Posterior vena cava (tissue), 2 donors: ENCODE data around the gene OSBPL2. TPM values are rescaled to one million over a fixed set of nuclear protein-coding genes. Genes with fewer than 3 reads are reported as not detected.

Source experiments
- DNase-seq: peaks from one replicate; pipeline ENCODE4 v3.0.0-alpha.2; 2020; ENCODE audit warnings: low spot score
- intact Hi-C, 2 donors: fragments of 100-400 bp; cut with DNase I; formaldehyde crosslinking; loops; one replicate each; pipeline versions ENCODE4 v1.14.1 to v1.14.2; 2022 to 2023
- total RNA-seq, 2 donors: library from RNA; stranded (reverse); fragmentation: NEBNext Ultra II Directional; extraction: Animal tissue kit (Norgen Biotek cat#: 25700); gene quantifications; one replicate each; pipeline ENCODE4 v1.2.1, GENCODE V29; 2021
- donor health status: DM: yes; HTN: yes; CAD: no.
- donor health status: DM: yes; HTN: yes; CAD: no.

The OSBPL2 gene
- total RNA-seq, 2 donors from 2014 or later: 31.8 to 34.7 TPM

DNA sequence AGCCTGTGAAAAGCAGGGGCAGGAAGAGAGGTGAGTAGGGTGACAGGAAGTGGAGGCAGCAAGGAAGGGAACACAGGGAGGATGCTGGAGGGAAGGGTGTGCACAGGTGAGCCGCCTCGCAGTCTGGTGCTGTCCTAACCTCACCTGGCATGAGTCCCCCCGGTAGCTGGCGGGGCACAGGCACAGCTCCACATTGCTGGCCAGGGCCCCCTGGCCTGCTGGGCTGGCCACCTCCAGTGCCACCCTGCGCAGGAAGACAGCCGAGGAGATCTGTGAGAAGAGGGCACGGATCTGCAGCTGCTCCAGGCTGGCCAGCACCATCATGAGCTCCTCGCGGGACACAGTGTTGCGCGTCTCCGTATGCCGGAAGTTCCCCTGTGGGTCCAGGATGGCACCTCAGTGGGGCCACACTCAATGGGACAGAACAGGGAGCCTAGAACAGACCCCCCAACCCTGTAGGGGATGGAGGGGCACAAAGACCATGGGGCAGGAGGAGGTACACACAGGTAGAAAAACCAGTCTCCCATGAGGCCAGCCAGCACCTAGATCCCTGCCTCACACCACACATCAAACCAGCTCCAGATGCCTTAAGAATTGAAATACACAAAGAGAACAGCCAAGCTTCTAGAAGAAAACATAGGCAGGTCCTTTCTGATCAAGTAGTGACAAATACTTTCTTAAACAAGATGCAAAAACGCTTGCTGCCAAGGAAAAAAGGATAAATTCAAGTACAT lies 87.0 kb downstream of the OSBPL2 start:
- no peak for DNase-seq
- intact Hi-C loops: no loop called here

DNA sequence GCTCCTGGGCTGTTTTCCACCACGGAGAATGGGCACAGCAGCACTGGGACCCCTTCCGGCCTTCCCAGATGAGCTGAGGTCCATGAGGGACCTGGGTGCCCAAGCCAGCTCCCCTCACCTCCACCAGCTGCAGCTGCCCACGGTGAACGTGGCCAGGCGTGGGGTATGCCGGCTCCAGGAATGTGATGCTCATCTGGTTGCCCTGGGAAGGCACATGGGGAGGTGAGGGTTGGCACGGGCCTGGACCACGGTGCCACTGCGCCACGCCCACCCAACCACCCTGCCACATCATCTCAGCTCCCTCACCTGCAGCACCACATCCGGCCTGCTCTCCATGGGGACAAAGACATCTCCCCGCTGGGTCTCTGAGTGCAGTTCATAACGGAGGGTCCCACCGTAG lies 88.2 kb downstream of the OSBPL2 start:
- DNase-seq: no peak
- intact Hi-C loops: no loop called here

DNA sequence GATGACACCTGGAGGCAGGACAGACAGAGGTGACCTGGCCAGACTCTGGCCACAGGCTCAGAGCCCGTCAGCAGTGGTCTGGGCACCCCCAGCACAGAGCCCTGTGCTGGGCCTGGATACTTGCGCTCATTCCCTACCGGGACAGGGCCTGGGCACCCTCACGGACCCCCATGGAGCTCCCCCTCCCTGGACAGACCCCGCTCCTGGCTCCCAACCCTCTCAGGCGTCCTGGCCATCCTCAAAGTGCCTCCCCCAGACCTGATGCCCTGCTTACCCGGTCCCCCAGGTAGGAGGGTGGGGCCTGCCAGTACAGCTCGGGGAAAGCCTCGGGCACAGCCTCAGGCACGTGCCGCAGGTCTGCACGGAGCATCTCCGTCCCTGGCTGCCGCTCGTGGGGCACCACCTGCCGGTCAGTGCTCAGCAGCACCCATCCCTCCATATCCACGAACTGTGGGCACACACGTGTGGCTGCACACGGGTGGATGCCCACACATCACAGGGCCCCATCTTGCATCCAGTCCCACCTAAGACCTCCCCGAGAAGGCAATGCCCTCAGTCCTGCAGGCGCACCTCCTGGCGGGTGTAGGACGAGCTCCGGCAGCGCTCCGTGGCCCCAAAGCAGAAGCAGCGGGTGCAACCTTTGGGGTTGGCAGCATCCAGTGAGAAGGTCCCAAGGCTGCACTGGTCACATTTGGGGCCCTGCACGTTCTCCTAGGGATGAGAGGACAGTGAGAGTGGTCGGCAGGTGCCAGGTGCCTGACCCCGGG lies 88.8 kb downstream of the OSBPL2 start:
- no peak for DNase-seq
- intact Hi-C loops: no loop called here

DNA sequence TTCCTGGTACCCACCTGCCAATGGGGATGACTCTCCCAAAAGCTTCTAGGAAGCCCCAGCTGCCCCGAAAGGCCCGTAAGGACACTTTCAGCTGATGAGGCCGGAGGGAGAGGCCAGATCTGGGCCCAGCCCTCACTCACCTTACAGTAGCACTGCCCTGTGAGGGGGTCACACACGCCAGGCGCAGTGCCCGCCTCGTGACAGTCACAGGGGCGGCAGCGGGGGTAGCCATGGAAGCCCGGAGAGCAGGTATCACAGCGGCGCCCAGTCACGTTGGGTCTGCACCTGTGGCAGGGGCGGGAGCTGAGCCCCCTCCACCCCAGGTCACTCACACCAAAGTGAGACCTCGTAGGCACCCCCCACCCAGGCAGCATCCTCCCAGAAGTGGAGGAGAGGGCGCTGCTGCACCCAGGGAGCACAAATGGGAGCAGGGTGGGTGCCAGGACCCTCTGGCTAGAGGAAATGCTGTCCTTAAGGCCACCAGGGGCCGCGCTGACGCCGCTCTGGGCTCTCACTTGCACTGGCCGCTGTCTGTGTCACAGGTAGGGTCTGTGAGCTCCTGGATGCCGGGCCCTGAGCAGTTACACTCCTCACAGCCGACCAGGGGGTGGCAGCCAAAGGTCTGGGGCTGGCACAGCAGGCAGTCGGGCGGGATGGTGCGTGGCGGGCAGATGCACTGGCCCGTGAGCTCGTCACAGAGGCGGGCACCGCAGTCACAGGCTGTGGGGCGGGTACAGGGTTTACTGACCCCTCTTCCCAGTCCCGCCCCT lies 89.6 kb downstream of the OSBPL2 start:
- intact Hi-C loops: no loop called here
- no peak for DNase-seq

DNA sequence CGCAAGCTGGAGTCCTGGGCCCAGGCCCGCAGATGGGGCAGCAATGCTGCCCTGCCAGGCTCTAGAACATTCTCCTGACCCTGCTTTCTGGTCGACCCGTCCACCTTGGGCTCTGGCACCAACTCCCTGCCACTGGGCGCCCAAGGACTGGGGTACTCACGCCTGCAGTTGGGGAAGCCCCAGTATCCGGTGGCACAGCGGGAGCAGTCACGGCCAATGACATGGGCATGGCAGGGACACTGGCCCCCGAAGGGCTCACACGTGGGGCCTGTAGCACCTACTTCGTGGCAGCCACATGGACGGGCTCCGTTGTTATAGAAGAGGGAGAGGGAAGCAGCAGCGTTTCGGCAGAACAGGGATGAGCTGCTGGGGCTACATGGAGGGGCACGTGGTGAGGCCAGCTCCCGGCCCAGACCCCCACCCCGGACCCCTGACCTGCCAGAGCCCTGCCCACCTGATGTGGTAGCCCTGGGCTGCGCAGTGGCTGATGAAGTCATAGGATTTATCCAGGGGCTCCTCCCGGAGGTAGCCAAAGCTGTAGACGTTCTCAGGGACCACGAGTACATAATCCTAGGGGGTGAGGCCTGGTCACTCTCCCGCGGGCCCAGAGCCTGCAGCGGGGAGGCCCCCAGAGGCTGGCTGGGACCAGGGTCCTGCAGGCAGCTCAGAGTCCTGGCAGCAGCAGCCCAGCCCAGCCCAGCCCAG lies 90.5 kb downstream of the OSBPL2 start:
- no peak for DNase-seq
- intact Hi-C loops: no loop called here

DNA sequence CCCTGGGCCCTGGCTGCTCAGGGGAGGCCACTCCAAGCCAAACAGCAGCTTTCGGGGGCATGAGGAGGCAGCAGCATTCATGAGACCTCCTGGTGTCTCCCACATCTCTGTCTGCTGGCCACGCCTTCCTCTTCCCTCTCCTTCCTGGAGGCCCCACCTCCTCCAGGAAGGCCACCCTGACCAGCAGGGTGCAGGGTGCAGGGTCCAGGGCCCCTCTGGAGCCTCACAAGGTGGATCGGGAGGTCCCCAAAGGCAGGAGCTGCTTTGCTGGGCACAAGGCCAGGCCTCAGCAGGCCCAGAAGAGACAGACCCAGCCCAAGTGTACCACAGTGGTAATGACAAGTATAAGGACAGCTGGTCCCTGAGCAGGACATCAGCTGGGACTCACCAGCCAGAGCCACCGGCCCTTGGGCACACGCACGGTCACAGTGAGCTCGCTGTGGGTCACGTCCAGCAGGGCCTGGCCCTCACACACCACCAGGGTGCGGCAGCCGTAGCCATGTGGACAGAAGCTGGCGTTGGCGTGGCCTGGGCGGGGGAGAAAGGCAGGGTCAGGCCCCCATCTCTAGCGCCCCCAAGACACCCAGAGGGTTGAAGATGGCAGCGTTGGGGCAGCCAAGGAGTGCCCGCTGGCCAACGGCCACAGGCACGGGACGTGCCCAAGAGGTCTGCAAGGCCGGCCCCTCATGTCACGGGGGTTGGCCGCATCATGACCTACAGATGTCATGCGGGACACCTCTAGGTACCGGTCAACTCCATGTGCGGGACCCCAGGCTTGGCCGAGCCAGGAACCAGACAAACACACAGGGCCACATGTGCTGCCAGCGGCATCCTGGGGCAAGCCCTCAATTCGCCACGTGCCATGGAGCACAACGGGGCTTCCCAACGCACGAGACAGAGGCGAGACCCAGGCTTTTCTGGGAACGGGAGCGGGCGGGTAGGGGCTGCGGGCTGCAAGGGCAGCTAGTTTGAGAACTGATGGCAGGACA lies 91.4 kb downstream of the OSBPL2 start:
- no peak for DNase-seq
- intact Hi-C loops: loop anchor here in 1 of 2 donors (1.0 kb wide), 1 partner anchor 38 kb away; no protein-coding TSS in a partner anchor

DNA sequence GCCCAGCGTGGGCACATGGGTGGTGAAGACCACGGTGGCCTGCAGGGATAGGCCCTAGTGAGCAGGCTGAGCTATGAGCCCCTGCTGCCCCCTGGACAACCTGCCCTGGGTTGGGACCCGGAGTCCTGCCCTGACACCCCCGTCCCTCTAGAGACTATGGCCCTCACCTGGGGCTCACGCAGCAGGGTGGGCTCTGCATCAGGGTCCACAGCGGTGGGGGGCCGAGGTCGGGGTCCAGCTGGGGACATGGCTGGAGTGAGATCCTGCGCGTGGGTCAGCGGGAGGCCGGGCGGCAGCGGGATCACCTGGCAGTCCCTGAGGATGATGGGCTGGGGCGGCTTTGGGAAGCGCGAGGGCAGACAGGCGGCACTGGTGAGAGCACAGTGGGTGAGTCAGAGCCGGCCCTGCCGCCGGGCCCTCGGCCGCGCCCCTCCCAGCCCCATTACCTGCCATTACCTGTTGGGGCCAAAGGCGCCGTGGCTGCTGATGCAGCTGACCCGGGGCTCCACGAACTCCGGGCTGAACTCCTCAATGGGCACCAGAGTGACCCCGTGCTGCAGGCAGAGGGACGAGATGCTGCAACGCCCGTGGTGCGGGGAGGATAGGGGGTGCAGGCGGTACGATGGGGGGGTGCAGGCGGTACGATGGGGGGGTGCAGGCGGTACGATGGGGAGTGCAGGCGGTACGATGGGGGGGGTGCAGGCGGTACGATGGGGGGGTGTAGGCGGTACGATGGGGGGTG lies 92.4 kb downstream of the OSBPL2 start:
- intact Hi-C loops: loop anchor here in 1 of 2 donors (1.0 kb wide), 1 partner anchor 39 kb away; no protein-coding TSS in a partner anchor
- no peak for DNase-seq

DNA sequence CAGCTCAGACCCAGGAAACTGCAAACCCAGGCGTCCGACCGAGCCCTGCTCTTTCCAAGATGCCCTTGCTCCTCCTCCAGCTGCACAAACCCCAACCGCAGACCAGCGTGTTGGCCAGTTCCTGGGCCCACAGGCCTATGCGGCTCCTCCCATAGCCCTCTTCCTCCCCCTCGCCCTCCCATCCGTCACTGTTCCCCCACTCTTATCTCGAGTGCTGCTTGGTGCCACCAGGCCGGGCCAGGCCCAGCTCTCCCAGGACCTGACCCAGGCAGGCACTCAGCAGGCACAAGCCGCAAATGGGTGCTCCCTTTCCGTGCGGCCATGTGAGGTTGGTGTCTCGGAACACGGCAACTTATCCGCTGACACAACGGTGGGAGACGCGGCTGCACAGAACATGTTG lies 93.0 kb downstream of the OSBPL2 start:
- intact Hi-C loops: no loop called here

DNA sequence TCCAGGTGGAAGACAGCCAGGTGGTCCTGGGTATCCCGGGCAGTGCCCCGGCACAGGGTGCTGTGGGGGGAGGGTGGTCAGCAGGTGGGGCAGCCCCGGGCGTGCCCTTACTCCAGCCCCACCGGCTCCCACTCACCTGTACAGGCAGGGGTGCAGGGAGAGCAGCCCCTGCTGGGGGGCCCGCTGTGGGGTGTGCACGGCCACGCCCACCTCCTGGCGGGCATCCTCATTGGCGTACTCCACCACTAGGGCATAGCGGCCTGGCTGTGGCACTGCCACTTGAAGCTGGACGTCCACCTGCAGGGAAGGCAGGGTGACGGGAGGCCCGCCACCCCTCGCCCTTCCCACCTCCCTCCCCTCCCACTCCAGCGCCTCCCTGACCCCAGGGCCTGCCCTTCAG lies 94.1 kb downstream of the OSBPL2 start:
- intact Hi-C loops: no loop called here

More for the DNA sequence above, 93.0 kb downstream of the OSBPL2 start:
- DNase-seq: no peak

DNA sequence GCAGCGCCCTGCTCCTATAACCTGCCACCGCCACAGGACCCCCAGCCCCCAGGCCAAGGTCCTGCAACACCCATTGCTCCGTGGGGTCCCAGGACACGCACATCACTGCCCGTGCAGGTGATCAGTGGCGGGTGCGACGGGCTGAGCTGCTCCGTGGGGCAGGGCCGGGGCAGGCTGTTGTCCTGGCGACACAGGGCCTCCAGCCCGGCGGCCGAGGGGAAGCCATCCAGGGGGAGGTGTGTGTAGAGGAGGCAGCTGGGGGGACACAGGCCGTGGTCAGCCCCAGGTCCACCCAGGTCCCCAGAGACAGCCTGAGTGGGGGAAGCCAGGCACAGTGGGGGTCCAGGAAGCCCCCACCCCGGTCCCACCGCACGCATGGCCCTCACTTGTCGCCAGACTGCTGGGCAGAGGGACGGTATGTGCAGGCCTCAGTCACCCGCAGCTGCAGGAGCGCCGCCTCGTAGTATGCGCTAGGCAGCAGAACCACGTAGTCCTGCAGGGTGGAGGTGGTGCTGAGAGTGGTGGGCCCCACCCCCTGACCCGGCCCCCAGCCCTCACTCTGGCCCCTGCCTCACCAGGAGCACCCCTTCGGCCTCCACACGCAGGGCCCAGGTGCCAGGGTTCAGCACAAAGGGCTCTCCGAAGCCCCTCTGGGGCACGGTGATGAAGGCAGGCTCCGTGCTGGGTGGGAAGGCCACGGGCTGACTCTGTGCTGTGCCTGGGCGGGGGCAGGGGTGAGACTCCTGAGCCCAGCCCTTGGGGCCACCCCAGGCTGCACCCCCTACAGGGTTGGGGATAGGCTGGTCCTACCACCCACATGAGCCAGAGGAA lies 94.9 kb downstream of the OSBPL2 start:
- no peak for DNase-seq
- intact Hi-C loops: no loop called here

More for the DNA sequence above, 94.1 kb downstream of the OSBPL2 start:
- no peak for DNase-seq

DNA sequence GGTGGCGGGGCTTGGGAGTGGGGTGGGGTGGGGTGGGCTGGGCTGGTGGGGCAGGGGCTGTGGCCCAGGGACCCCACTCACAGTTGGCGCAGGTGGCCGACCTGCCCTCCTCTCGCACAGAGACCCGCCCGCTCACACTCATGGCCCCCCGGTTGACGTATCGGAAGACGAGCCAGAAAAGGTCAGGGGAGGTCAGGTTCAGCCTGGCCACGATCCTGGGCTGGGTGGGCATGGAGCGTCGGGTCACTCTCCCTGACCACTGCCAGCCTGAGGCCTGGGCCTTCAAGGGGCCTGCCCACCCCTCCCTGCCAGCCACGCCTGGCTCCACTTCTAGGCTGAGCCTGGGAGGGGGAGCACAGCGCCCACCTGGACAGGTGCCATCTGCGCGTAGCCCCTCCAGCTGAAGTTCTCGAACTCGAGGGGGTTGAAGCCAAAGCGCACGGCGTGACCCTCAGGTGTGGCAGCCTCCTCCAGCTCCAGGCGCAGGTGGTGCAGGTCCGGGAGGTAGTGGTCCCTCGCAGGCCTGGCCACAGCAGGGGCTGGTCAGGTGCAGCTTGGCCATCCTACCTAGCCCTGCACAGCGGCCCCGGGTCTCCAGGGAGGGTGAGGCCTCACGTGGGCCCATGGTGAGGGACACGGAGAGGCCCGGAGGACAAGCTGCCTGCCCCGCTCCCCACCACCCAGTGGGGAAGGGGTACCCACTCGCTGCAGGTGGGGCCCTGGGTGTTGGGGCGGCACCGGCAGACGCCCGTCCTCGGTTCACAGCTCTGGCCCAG lies 95.7 kb downstream of the OSBPL2 start:
- no peak for DNase-seq
- intact Hi-C loops: no loop called here

DNA sequence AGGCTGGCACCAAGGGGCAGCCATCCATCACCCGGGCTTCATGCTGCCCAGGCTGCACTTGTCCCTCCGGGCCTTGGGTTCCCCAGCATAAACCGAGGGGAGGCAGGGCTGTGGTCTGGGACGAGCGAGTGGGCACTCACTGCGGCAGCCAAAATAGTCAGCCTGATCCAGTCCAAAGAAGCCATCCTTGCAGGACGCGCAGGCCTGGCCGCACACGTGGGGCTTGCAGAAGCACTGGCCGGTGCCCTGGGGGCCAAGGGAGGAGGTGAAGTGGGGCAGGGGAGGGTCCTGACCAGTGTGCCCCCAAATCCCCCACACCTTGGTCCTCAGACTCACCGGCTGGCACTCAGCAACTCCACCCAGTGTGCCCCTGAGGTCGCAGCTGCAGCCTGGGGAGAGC lies 96.6 kb downstream of the OSBPL2 start:
- intact Hi-C loops: no loop called here
- DNase-seq: no peak

DNA sequence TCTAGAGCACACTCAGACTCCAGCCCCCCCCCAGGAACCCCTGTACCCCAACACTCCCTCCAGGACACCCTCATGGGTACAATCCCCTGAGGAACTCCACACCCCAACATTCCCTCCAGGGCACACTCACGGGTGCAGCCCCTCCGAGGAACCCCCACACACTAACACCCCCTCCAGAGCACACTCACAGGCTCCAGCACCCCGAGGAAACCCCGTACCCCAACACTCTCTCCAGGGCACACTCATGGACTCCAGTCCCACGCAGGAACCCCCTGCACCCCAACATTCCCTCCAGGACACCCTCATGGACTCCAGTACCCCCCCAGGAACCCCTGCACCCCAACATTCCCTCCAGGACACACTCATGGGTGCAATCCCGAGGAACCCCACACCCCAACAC lies 97.2 kb downstream of the OSBPL2 start:
- DNase-seq: no peak
- intact Hi-C loops: no loop called here

DNA sequence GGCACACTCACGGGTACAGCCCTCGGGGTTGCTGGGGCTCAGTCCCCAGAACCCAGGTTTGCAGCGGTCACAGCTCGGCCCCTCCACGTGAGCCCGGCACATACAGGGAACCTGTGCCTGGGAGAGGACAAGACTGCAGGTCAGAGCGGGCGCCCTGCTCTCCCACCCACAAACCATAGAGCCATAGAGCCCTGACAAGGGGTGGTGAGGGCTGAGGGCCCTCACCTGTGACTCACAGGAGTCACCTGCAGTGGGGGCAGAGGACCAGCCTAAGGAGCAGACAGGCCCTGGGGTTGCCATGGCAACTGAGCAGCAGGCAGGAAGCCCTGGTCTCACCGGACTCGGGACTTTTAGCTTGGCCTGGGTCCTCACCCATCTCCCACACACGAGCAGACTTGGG lies 98.0 kb downstream of the OSBPL2 start:
- intact Hi-C loops: no loop called here
- no peak for DNase-seq

DNA sequence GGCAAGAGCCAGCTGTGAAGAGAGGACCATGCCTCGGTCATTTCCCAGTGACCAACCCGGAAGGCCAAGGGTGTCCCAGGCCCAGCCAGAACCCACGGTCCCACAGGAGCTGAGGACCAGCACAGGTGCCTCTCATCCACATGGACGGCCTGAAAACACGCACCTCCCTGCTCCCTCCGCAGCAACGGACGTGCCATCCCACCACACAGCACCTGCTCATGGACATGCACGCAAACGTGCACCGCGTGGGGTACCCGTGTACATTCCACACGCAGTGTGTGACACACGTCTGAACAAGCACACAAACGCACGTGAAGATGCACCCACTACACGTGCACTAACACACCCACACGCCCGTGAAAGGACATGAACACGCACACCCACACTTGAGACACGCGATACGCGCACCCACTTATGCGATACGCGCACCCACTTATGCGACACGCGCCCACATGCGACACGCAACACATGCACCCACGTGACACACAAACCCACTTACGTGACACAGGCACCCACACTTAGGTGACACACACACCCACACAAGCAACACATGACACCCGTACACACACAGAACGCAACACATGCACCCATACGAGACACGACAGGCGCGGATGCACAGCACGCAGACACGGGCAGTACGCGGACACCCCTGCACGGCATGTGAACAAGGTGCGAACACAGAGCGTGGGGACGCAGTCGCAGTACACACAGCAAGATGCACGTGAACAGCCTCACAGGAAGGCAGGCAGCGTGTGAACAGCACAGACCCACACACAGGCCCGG lies 98.6 kb downstream of the OSBPL2 start:
- no peak for DNase-seq

More for the DNA sequence above, 98.6 kb downstream of the OSBPL2 start:
- intact Hi-C loops: no loop called here
